HL-60 (cell line): Measurements from ENCODE around the gene TULP4.

ENCODE experiments used
- DNase-seq, 2 experiments: peaks; one replicate each; pipeline ENCODE4 v3.0.0-alpha.2; 2010 to 2020; ENCODE audit warnings: low read depth in 1 of 2, low spot score in 1 of 2
- H3K27ac ChIP-seq: fragments of 250-450 bp; sonication (Bioruptor Pico); replicated peaks from 2 replicates; pipeline ENCODE4 v1.5.1; 2020; ENCODE audit warnings: mild to moderate bottlenecking, moderate library complexity
- H3K27me3 ChIP-seq: fragments of 250-450 bp; sonication (Bioruptor Pico); 2 replicates; pipeline ENCODE4 v1.5.1; 2021; ENCODE audit warnings: mild to moderate bottlenecking, moderate library complexity; ENCODE audit not compliant: insufficient read depth, poor library complexity, severe bottlenecking
- H3K4me3 ChIP-seq: replicated peaks from 2 replicates; pipeline ENCODE4 v1.5.1; 2011; ENCODE audit warnings: mild to moderate bottlenecking, control low read depth, low read length; ENCODE audit not compliant: insufficient read depth
- CTCF ChIP-seq: IDR thresholded peaks from one replicate; pipeline ENCODE4 v1.5.1; 2011; ENCODE audit warnings: low read length, control low read depth, inconsistent platforms; ENCODE audit not compliant: insufficient read depth
- GABPA ChIP-seq: IDR thresholded peaks from 2 replicates; pipeline ENCODE4 v1.6.1; 2012; ENCODE audit warnings: low read depth
- POLR2AphosphoS5 ChIP-seq: IDR thresholded peaks from 2 replicates; pipeline ENCODE4 v1.6.1; 2012; ENCODE audit warnings: low read depth
- REST ChIP-seq: IDR thresholded peaks from 2 replicates; pipeline ENCODE4 v1.6.1; 2012; ENCODE audit warnings: low read depth; ENCODE audit not compliant: insufficient replicate concordance
- SPI1 ChIP-seq: IDR thresholded peaks from 2 replicates; pipeline ENCODE4 v1.6.1; 2012; ENCODE audit warnings: low read depth, mild to moderate bottlenecking, borderline replicate concordance

Gene TULP4

GRCh38 chr6:158441716-158442215 is 129.5 kb downstream of the TULP4 start:
- DNase-seq, result no peak
- no peak overlapping the region for H3K27ac ChIP-seq
- TF ChIP-seq REST (no peak), GABPA (no peak), POLR2AphosphoS5 (no peak), SPI1 (no peak), CTCF (no peak)

GRCh38 chr6:158442306-158442705 is 130.0 kb downstream of the TULP4 start:
- Histone ChIP-seq H3K27ac (no peak overlapping the region), H3K27me3 (no peaks in the 10 kb centered on the region), H3K4me3 (no peak overlapping the region)
- TF ChIP-seq POLR2AphosphoS5 (no peak), GABPA (no peak), SPI1 (no peak), REST (no peak), CTCF (no peak)
- no peak for DNase-seq

More at GRCh38 chr6:158441716-158442215, 129.5 kb downstream of the TULP4 start:
- no peaks in the 10 kb centered on the region for H3K27me3 ChIP-seq
- H3K4me3 ChIP-seq, result no peak overlapping the region

- TF ChIP-seq REST (no peak), CTCF (no peak), POLR2AphosphoS5 (no peak)
- no peak for DNase-seq
- no peaks in the 10 kb centered on the region for H3K27me3 ChIP-seq
- no peak overlapping the region for H3K4me3 ChIP-seq
- H3K27ac ChIP-seq, result no peak overlapping the region
Measured at GRCh38 chr6:158445426-158446085, 133.3 kb downstream of the TULP4 start.
